ENCODE results near the gene ABTB1.

GRCh38 chr3:127674790-127675189 lies 2.0 kb downstream of the ABTB1 start:
- no peak for TF ChIP-seq CTCF (IDR thresholded peaks at IDR 0.05; ENCODE audit: low read depth, low read length)
- no peak for TF ChIP-seq POLR2A (IDR thresholded peaks at IDR 0.05; ENCODE audit: extremely low read depth, insufficient read length)
